ENCODE results near the gene AIFM3.
"Not testable (repeated sequence)": the region's sequence is repeated elsewhere in the genome, so short reads cannot be mapped to it uniquely, and the experiment has no call there.

Gene AIFM3

DNA sequence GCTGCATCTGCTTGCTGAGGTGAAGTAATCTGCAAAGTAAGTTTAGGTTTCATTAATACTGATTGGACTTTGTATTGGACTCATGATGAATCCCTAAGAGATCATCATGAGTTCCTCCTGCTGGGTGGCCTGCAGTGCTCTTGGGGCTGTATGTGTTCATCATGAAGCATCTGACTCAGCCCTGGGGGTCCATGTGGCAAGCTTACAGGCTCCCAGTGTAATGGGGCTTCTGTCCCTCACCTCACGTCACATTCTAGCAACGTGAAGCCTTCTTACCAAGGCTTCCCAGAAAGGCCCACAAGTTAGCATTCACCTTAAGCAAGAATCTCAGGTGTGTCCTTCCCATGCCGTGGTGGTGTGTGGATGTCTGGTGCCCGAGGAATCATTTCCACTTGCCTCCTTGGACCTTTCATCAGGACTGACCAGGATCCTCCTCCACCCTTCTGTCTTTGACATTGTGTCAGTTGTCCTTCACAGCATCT lies 26.1 kb upstream of the AIFM3 start:
- DNase-seq (ENCODE audit: low read depth), result no peak

GRCh38 chr22:20942203-20942902 lies 24.7 kb upstream of the AIFM3 start:
- not testable (repeated sequence) for DNase-seq (ENCODE audit: low read depth)

DNA sequence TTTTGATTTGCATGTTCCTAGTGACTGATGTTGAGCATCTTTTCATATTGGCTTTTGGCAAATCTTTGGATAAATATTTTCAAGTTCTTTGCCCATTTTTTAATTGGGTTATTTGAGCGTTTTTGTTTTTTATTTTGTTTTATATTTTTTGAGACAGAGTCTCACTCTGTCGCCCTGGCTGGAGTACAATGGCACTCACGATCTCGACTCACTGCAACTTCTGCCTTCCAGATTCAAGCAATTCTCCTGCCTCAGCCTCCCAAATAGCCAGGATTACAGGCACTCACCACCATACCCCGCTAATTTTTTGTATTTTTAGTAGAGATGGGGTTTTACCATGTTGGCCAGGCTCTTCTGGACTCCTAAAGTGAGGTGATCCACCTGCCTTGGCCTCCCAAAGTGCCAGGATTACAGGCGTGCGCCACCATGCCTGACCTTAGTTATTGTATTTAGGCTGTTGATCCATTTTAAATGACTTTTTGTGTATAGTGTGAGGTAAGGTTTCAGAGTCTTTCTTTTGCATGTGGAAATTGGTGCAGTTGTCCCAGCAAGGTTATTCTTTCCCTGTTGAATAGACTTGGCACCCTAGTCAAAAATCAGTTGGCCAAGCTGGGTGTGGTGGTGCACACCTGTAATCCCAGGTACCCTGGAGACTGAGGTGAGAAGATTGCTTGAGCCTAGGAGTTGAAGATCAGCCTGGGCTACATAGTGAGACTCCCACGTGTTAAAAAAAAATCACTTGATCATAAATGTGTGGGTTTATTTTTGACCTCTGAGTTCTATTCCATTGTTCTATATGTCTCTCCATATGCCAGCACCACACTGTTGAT lies 23.7 kb upstream of the AIFM3 start:
- no peak for DNase-seq (ENCODE audit: low read depth)

DNA sequence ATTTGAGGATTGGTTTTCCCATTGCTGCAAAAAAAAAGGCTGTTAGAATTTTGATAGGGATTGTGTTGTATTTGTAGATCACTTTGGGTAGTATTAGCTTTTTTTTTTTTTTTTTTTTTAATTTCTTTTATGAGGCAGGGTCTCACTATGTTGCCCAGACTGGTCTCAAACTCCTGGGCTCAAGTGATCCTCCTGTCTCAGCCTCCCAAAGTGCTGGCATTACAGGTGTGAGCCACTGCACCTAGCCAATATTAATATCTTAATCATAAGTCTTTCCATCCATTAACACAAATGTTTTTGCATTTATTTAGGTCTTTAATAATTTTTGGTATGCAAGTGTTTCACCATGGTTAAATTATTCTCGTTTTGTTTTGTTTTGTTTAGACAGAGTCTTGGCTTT lies 23.0 kb upstream of the AIFM3 start:
- no peak for DNase-seq (ENCODE audit: low read depth)

- DNase-seq (ENCODE audit: low read depth), result no peak
These were observed 21.5 kb upstream of the AIFM3 start for GRCh38 chr22:20945578-20945934.

- no peak for DNase-seq (ENCODE audit: low read depth)
These were observed 20.7 kb upstream of the AIFM3 start for GRCh38 chr22:20946080-20946986.

DNA sequence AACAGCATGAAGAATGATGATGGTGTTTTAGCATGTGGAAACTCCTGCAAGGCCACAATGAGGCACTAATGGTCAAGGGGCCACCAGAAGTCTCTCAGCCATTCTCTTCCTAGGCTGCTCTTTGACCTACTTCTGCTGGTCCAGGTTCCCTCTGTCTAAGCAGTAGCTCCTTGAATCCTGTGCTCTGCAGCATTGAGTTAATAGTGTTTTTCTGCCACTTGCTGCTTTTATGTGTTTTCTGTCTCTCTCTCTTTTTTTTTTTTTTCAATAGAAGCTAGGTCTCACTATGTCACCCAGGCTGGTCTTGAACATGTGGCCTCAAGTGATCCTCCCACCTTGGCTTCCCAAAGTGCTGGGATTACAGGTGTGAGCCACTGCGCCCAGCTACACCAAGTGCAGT lies 20.1 kb upstream of the AIFM3 start:
- DNase-seq (ENCODE audit: low read depth), result no peak

DNA sequence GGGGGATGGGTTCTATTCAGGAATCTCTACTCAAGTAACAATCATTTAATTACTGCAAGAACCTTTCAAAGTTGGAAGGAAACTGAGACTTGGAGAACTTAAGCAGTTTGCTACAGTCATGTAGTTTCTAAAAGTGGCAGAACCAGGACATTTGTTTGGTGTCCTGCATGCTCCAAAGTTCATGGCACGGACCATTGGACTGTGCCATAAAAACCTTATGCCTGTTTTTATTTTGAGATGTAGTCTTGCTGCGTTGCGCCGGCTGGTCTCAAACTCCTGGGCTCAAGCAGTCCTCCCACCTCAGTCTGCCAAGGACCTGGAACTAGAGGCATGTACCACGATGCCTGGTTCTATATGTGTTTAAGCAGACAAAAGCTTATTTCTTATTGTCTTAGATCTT lies 18.6 kb upstream of the AIFM3 start:
- no peak for DNase-seq (ENCODE audit: low read depth)

DNA sequence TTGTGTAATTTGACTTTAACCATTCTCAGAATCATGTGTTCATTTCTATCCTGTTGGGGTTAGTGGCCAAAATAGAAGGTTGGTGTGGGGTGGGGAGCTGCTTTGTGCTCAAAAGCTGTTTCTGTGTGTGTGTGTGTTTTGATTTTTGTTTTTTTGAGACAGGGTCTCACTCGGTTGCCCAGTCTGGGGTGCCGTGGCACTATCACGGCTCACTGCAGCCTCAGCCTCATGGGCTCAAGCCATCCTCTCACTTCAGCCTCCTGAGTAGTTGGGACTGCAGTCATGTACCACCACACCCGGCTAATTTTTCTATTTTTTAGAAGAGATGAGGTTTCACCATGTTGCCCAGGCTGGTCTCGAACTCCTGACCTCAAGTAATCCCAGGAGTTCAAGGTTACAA lies 18.1 kb upstream of the AIFM3 start:
- no peak for DNase-seq (ENCODE audit: low read depth)

- DNase-seq (ENCODE audit: low read depth), result no peak
These were observed 17.3 kb upstream of the AIFM3 start for GRCh38 chr22:20949698-20950183.

GRCh38 chr22:20951151-20951931 lies 15.7 kb upstream of the AIFM3 start:
- DNase-seq (ENCODE audit: low read depth), result no peak

DNA sequence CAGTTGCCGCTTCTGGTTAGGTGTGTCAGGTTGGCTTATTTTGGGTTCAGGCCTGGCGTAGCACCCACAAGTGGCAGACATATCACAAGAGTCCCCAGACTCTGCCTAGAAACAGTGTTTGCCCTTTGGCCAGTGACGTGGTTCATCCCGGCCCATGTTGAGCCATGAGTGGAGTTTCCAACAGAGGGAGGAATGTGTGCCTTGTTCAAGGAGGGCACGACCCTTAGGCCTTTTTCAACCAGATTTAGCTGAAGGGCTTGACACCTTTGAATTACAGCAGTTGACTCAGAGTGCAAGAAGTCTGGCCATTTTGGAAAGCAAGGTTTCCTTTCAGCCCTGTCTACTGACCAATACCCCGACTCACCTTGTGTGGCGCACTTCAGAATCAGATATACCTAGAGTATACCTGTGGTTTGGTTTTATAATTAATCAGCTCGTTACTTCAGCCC lies 15.1 kb upstream of the AIFM3 start:
- no peak for DNase-seq (ENCODE audit: low read depth)

DNA sequence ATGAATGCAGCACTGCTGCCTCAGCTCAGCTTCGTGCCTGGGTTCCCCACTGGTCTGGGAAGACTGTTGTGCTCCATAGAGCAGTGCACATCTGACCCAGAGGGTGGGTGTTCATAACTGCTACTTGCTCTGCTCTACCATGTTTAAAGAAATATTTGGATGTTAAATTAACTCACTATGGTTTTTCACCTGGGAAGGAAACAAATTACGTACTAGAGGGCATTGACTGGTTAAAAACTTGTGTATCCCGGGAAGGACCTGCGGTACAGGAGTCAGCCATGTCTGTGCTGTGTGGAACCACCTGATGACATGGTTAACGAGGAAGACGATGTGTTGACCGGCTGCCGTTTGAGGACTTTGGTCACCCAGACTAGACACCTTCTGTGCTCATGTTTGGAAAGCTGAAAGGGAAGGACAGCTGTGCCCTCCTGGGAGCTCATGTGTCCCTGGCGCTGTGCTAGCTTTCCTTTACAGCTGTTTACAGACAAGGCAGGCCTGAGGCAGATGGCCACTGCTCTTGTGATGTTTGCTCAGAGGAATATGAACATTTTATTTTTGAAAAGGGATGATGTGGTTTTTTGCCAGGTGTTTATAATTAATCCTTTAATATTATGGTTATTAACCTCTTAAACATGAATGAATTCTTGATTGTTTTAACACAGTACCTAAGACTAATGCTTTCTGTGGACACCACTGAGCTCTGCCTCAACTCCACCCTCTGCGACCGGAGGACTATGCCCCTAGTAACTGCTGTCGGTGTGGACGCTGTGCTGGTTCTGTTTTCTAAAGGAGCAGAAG lies 14.3 kb upstream of the AIFM3 start:
- no peak for DNase-seq (ENCODE audit: low read depth)

- DNase-seq (ENCODE audit: low read depth), result no peak
These were observed 13.8 kb upstream of the AIFM3 start for GRCh38 chr22:20953342-20953608.

GRCh38 chr22:20953668-20954500 lies 13.2 kb upstream of the AIFM3 start:
- no peak for DNase-seq (ENCODE audit: low read depth)

- DNase-seq (ENCODE audit: low read depth), result no peak
These were observed 11.5 kb upstream of the AIFM3 start for GRCh38 chr22:20955548-20955947.

- DNase-seq (ENCODE audit: low read depth), result no peak
These were observed 10.6 kb upstream of the AIFM3 start for GRCh38 chr22:20956258-20957101.

- DNase-seq (ENCODE audit: low read depth), result no peak
These were observed 9.9 kb upstream of the AIFM3 start for GRCh38 chr22:20957102-20957682.

Data from activated T-cell treated with anti-CD3 and anti-CD28 coated beads for 24 hours (primary cell).